Stimulated activated CD4-positive, alpha-beta T cell treated with anti-CD3 and anti-CD28 coated beads, Interleukin-4, amount 100 ng/mL, for 24 hours (primary cell): Measurements from ENCODE around the gene DDR1.
A peak's percentile ranks its signal among the peaks of the same experiment; 100 is the strongest.

Source experiments
- DNase-seq: peaks from one replicate; pipeline ENCODE4 v3.0.0-alpha.2; 2020

Gene DDR1

GRCh38 chr6:30881392-30882203 is 2.7 kb upstream of the DDR1 start:
- no peak for DNase-seq

GRCh38 chr6:30882204-30882758 is 2.0 kb upstream of the DDR1 start:
- no peak for DNase-seq

- DNase-seq = no peak
These were observed 1.3 kb upstream of the DDR1 start for GRCh38 chr6:30882759-30883684.

GRCh38 chr6:30884521-30885480 is 482 bp downstream of the DDR1 start:
- peak; percentile 33 for DNase-seq

- no peak for DNase-seq
These were observed 1.2 kb downstream of the DDR1 start for GRCh38 chr6:30885481-30885998.

- peak; percentile 22 for DNase-seq
These were observed 1.9 kb downstream of the DDR1 start for GRCh38 chr6:30885999-30886896.

GRCh38 chr6:30886897-30887255 is 2.6 kb downstream of the DDR1 start:
- DNase-seq = no peak

- no peak for DNase-seq
These were observed 3.8 kb downstream of the DDR1 start for GRCh38 chr6:30887901-30888815.

- DNase-seq = no peak
These were observed 4.6 kb downstream of the DDR1 start for GRCh38 chr6:30888816-30889495.

- DNase-seq = no peak
These were observed 5.2 kb downstream of the DDR1 start for GRCh38 chr6:30889496-30889885.

- DNase-seq = no peak
These were observed 5.8 kb downstream of the DDR1 start for GRCh38 chr6:30889921-30890645.

- no peak for DNase-seq
These were observed 6.5 kb downstream of the DDR1 start for GRCh38 chr6:30890646-30891449.

GRCh38 chr6:30891450-30891723 is 7.1 kb downstream of the DDR1 start:
- no peak for DNase-seq

GRCh38 chr6:30891816-30892538 is 7.7 kb downstream of the DDR1 start:
- DNase-seq = no peak

GRCh38 chr6:30893001-30893591 is 8.8 kb downstream of the DDR1 start:
- no peak for DNase-seq

- no peak for DNase-seq
These were observed 9.3 kb downstream of the DDR1 start for GRCh38 chr6:30893666-30894065.

GRCh38 chr6:30894381-30894780 is 10.1 kb downstream of the DDR1 start:
- no peak for DNase-seq
